GM19043 (cell line): ENCODE data around the gene LNX1.

Experiments used
- ATAC-seq: cut with Tn5 transposase; IDR thresholded peaks from one replicate; pipeline ENCODE4 v1.9.1; 2021; ENCODE audit warnings: low read depth; ENCODE audit not compliant: unreplicated experiment

Gene LNX1

GRCh38 chr4:53591372-53591892 lies at the start of gene LNX1:
TSS of gene LNX1 (minus strand) at chr4:53591486. CDS start at chr4:53574002, 17,484 bp downstream.
- no peak for ATAC-seq

DNA sequence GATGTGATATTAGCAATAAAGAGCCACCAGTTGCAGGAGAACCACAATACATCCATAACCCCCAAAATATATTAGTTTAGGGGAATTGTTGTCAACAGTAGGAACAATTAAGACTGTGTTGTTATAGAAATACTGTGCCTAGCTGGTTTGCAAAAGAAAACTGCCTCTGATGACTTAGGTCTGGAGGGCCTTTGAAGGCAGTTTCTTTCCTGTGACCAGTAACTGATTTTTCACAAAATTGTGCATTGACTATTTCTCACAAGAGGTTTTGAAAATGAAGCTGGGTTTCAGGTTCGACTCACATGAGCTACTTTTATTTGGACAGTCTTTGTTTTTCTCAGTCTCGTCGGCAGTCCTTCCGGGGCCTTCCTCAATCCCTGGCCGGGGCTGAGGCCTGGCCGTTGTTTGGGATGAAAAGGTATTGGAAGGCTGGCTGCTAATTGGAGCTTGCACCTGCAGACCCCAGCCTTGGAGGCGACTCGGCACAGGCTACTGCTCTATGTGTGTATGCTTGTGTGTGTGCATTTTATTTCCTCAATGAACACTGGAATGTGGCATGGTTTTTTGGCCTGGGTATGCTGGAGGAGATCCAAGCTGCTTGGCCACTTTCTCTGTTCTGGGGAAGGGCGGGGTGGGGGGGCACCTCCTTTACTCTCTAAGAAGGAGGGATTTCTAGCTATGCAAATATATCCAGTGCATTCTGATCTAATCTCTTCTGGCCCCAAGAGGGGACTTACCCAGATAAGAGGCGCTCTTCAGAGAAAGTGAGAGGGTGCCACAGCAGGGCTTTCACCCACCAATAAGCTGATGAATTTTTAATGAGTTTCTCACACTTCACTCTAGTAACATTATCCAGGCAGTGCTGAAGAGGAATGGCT lies 49.5 kb upstream of the LNX1 start:
- ATAC-seq: peak; percentile 69

DNA sequence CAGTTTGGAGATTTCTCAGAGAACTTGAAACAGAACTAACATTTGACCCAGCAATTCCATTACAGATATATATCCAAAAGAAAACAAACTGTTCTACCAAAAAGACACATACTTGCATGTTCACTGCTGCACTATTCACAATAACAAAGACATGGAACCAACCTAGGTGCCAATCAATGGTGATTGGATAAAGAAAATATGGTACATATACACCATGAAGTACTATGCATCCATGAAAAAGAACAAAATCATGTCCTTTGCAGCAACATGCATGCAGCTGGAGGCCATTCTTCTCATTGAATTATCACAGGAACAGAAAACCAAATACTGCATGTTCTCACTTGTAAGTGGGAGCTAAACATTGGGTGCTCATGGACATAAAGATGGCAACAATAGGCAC lies 47.6 kb upstream of the LNX1 start:
- ATAC-seq: no peak

DNA sequence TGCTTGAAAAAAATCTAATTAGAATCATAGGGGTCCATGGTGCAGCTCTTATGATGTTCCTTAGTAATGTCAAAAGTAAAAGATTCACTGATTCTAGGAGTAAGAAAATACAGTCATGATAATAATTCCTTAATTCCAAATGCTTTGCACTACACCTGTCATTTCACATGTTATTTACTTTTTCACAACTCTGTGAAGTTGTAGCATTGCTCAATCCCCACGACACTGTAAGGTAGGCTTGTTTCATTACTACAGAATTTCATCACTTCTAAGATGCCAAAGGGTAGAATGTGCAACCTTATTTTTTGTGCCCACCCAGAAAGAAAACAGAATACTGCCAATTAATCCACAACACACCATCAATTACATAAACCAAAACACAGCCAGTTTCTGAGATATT lies 46.1 kb upstream of the LNX1 start:
- ATAC-seq: no peak

- no peak for ATAC-seq
Observed at GRCh38 chr4:53635697-53636483, 44.6 kb upstream of the LNX1 start.

- ATAC-seq: no peak
Observed at GRCh38 chr4:53633608-53634007, 42.3 kb upstream of the LNX1 start.

DNA sequence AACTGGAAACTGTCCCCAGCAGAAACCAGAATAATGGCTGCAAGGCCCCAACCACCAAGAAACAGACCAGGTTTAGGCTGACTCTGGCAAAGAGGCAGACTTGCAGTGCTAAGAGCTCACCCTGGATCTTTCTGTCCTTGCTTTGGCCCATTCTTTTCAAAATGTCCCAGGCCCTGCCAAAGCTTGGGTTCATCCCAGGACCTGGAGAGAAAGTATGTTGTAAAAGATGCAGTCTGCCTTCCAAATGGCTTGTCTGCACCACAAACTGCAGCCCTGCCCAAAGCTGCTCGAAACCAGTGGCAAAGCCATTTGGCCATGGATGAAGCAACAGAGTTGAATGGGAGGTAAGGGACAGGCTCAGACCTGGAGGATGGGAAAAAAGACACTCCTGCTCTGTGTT lies 38.0 kb upstream of the LNX1 start:
- ATAC-seq: no peak

DNA sequence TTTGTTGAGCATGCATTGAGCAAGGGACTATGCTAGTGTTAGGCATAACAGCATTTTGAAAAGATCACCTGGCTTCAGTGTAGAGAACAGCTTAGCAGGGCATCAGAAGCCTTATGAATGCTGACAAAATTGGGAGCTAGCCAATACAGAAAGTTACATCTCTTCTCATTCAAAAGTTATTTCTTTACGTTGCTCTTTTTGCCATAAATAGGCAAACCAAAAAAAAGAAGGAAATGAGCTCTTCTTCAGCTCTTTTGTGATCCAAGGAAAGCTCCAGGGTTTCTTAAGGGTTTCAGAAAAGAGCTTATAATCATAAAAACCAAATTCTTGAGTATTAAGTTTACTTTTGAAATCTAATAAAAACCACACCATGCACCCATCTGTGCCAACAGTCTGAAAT lies 35.2 kb upstream of the LNX1 start:
- ATAC-seq: no peak

GRCh38 chr4:53625888-53626287 lies 34.6 kb upstream of the LNX1 start:
- no peak for ATAC-seq

- ATAC-seq: no peak
Observed at GRCh38 chr4:53622739-53623151, 31.5 kb upstream of the LNX1 start.

GRCh38 chr4:53620956-53621355 lies 29.7 kb upstream of the LNX1 start:
- ATAC-seq: no peak

GRCh38 chr4:53619431-53619830 lies 28.1 kb upstream of the LNX1 start:
- ATAC-seq: no peak

DNA sequence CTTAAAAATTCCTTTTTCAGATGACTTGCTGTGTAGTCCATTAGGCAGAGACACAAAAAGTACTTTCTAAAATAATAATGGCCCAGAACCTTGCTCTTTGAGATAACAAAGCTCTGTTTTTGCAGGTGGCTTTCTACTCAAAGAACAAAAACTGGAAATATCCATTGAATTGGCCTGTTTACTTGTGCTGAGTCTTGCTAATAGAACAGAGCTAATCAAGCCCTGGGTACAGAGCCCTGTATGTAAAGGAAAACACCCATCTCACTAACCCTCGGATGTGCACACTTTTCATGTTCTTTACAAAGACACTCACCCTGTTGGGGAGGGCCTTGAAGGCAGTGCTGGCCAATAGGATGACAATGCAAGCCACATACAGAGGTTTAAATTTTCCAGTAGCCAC lies 27.0 kb upstream of the LNX1 start:
- ATAC-seq: no peak

GRCh38 chr4:53617101-53617680 lies 25.9 kb upstream of the LNX1 start:
- ATAC-seq: no peak

GRCh38 chr4:53616219-53616618 lies 24.9 kb upstream of the LNX1 start:
- ATAC-seq: no peak

DNA sequence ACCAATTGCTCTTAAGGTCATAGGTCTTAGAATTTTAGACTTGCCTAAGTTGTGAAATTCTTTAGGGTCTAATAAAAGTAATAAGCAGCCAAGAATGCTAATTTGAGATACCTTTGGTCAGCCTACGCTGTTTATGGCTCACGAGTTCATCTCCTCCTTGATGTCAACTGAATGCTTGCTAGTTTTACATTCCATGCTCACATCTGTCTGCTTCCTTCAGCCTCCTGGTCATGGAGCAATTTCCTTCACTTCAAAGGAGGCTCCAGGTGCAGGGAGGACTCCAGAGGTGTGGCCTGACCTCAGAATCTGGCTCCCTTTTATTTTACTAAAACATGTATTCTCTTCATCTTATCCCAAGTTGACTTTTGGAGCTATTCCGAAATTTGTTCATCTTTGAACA lies 23.3 kb upstream of the LNX1 start:
- ATAC-seq: no peak

- no peak for ATAC-seq
Observed at GRCh38 chr4:53613428-53613827, 22.1 kb upstream of the LNX1 start.

GRCh38 chr4:53608649-53609048 lies 17.4 kb upstream of the LNX1 start:
- ATAC-seq: no peak

GRCh38 chr4:53608242-53608641 lies 17.0 kb upstream of the LNX1 start:
- no peak for ATAC-seq

GRCh38 chr4:53605783-53606182 lies 14.5 kb upstream of the LNX1 start:
- no peak for ATAC-seq

DNA sequence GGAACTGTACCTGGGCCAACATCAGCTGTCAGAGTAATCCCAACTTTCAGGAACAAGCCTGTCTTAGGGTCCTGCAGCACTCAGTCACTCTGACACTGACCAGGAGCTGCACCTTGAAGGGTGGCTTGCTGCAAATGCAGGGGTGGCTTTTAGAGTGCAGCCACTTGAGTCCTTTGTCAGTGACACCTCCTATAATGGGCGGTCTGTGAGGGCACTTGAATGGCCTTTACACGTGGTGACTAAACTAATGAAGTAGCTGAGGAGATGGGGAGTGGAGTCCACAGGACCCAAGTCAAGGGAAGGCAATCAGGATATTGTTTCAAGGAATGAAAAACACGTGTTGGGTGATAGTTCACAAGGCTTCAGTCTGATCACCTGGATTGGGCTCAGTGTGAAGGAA lies 11.1 kb upstream of the LNX1 start:
- no peak for ATAC-seq
